GM18511 (cell line): Measurements from ENCODE around the gene COA1.
"Not testable (repeated sequence)": the region's sequence is repeated elsewhere in the genome, so short reads cannot be mapped to it uniquely, and the experiment has no call there.

Source experiments
- ATAC-seq: cut with Tn5 transposase; IDR thresholded peaks from one replicate; pipeline ENCODE4 v1.9.1; 2021; ENCODE audit warnings: mild to moderate bottlenecking, moderate library complexity; ENCODE audit not compliant: unreplicated experiment

Gene COA1

GRCh38 chr7:43731494-43731893 lies 2.2 kb upstream of the COA1 start:
- not testable (repeated sequence) for ATAC-seq

- ATAC-seq: peak; percentile 19
Observed at GRCh38 chr7:43729924-43730248, 563 bp upstream of the COA1 start.

GRCh38 chr7:43727494-43727893 lies 1.8 kb downstream of the COA1 start:
- no peak for ATAC-seq

- no peak for ATAC-seq
Observed at GRCh38 chr7:43727003-43727402, 2.3 kb downstream of the COA1 start.

- ATAC-seq: no peak
Observed at GRCh38 chr7:43726466-43726865, 2.9 kb downstream of the COA1 start.

DNA sequence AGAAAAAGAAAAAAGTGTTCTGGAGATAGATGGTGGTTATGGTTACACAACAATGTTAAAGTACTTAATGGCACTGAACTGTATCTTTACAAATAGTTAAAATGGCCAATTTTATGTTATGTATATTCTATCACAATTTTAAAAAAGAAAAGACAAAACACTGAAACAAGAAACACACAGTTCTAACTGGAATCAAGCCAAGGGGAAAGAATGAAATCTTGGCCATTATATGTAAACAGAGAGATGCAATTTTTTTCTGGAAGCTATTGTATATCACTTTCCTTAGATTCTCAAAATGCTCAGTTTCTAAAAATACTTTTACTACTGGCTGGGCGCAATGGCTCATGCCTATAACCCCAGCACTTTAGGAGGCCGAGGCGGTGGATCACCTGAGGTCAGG lies 4.1 kb downstream of the COA1 start:
- no peak for ATAC-seq

DNA sequence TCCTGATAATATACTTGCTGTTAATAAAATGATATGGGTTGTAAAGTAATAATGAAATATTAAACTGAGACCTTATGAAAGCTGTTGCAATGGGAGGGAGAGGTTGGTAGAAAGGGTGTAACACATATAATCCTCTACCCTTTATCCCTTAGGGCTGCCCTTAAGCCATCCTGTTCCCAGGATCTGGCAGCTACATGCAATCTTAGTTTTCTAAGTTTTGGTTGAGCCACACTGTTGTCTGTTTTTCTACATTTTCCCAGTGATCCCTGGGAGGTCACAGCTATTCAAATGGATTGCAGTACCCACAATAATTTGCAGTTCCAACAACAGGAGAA lies 6.3 kb downstream of the COA1 start:
- no peak for ATAC-seq

GRCh38 chr7:43721193-43721806 lies 8.0 kb downstream of the COA1 start:
- ATAC-seq: no peak

DNA sequence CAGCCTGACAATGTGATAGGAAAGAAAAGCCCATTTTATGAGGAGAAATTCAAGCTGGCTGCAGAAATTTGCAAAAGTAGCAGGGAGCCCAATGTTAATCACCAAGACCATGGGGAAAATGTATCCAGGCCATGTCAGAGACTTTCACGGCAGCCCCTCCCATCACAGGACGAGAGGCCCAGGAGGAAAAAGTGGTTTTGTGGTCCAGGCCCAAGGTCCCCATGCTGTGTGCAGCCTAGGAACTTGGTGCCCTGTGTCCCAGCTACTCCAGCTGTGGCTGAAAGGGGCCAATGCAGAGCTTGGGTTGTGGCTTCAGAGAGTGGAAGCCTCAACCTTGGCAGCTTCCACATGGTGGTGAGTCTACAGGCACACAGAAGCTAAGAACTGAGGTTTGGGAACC lies 12.7 kb downstream of the COA1 start:
- ATAC-seq: no peak

DNA sequence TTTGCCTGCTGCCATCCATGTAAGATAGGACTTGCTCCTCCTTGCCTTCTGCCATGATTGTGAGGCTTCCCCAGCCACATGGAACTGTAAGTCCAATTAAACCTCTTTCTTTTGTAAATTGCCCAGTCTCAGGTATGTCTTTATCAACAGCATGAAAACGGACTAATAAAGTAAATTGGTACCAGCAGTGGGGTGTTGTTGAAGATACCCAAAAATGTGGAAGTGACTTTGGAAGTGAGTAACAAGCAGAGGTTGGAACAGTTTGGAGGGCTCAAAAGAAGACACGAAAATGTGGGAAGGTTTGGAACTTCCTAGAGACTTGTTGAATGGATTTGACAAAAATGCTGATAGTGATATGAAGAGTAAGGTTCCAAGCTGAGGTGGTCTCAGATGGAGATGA lies 13.4 kb downstream of the COA1 start:
- ATAC-seq: not testable (repeated sequence)

DNA sequence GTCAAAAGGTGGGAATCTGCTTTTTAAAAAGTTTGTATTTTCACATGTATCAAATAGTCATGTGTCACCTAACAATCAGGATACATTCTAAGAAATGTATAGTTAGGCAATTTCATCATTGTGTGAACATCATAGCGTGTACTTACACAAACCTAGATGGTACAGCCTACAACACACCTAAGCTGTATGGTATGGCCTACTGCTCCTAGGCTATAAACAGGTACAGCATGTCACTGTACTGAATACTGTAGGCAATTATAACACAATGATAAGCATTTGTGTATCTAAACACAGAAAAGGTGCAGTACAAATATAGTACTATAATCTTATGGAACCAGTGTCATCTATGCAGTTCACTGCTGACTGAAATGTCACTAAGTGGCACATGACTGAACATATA lies 17.8 kb downstream of the COA1 start:
- no peak for ATAC-seq

- not testable (repeated sequence) for ATAC-seq
Observed at GRCh38 chr7:43708055-43708454, 21.3 kb downstream of the COA1 start.

GRCh38 chr7:43703573-43703972 lies 25.8 kb downstream of the COA1 start:
- no peak for ATAC-seq

GRCh38 chr7:43702974-43703373 lies 26.3 kb downstream of the COA1 start:
- ATAC-seq: no peak

- ATAC-seq: no peak
Observed at GRCh38 chr7:43701929-43702328, 27.4 kb downstream of the COA1 start.

- no peak for ATAC-seq
Observed at GRCh38 chr7:43701500-43701854, 27.8 kb downstream of the COA1 start.

DNA sequence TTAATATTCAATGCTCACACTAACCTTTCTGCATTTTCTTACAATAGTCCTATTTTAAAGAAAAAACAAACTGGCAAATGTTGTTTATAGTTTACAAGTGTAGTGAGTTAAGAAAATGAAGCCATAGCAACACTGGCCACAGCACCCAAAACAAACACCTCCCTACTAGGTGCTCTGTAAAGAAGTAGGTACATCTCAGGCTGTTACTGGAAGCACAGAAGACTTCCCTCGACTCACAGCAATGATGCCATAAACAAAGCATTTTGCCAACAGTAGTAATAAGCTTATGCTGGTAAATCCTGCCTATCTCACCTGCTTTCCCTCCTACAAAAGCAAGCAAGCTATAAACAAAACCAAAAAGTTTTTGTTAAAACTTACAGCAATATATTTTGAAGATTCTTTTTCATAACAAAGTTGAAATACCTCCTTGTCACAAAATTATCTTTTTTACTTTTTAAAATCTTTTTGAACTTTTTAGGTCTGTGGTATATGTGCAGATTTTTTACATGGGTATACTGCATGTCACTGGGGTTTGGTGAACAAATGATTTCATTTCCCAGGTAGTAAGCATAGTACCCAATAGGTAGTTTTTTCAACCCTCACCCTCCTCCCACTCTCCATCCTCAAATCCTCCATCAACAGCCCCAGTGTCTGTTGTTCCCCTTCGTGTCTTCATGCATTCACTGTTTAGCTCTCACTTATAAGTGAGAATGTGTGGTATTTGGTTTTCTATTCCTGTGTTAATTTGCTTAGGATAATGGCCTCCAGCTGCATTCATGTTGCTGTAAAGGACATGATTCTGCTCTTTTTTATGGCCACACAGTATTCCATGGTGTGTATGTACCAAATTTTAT lies 28.4 kb downstream of the COA1 start:
- no peak for ATAC-seq

DNA sequence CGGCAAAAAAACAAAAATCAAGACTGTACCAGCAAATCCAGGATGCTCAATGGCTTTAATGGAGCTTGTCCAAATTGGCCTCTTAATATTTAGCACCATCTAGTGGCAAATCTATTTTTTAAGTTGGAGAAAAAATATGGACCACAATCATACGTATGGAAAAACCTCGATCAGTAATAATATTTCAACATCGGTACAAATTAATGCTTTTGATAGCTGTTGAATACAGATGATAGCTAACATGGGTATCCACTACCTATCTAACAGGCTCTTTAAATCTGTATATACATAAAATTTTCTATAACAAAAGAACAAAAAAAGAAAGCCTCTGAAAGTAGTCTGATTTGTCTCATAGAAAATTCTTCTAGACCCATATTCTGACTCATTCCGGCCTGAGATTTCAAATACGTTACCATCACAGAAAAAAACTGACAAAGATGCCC lies 29.2 kb downstream of the COA1 start:
- ATAC-seq: peak; percentile 47

- ATAC-seq: no peak
Observed at GRCh38 chr7:43698460-43699255, 30.7 kb downstream of the COA1 start.

- ATAC-seq: no peak
Observed at GRCh38 chr7:43697690-43698089, 31.6 kb downstream of the COA1 start.

DNA sequence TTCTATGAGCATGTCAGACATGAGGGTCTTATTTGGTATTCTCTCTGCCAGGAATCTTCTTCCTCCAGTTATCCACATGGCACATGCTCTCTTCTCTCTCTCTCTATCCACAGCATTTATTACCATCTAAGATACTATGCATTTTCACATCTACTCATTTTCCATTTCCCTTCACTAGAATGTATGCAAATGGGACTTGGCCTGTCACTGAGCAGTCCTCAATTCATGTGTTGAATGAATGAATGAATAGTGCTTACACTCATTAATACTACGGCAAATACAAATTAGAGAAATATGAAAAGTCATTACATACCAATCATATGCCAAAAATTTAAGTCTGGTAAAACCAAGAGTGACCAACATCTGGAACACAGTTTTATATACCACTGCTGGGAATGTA lies 34.0 kb downstream of the COA1 start:
- ATAC-seq: no peak

- ATAC-seq: no peak
Observed at GRCh38 chr7:43694399-43694748, 34.9 kb downstream of the COA1 start.
